ENCODE measurements around the gene CTAGE9.
"Not testable (repeated sequence)": the region's sequence is repeated elsewhere in the genome, so short reads cannot be mapped to it uniquely, and the experiment has no call there.

DNA sequence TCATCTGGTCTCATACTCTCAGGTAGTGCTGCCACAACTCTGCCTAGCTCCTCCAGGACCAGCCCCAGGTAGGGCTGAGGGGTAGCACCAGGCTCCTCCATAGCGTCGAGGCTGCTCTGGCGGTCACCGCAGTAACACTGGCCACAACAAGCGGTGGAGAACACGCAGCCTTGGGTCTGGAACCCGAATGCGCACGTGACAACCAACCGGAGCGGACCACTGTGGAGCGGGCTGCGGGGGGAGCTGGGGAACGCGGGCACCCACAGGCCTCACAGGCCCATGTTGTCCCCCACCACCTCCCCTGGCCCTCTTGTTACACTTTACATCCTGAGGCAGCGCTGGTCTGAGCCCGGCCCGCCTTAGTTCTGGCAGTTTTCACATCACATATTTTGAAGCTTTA, at the start of gene CTAGE9:
- not testable (repeated sequence) for TF ChIP-seq BHLHE40 (IDR thresholded peaks at IDR 0.05; ENCODE audit: borderline replicate concordance); TARDBP (IDR thresholded peaks at IDR 0.05); SUZ12 (IDR thresholded peaks at IDR 0.05); L3MBTL2 (conservative IDR thresholded peaks at IDR 0.05); SP1 (IDR thresholded peaks at IDR 0.05); CTBP1 (IDR thresholded peaks at IDR 0.05; ENCODE audit: borderline replicate concordance); NFRKB (IDR thresholded peaks at IDR 0.05); FOXM1 (IDR thresholded peaks at IDR 0.05; ENCODE audit: borderline replicate concordance); ARNT (IDR thresholded peaks at IDR 0.05); FOXK2 (IDR thresholded peaks at IDR 0.05); ELF4 (IDR thresholded peaks at IDR 0.05)
- TF ChIP-seq, protein P1, sequence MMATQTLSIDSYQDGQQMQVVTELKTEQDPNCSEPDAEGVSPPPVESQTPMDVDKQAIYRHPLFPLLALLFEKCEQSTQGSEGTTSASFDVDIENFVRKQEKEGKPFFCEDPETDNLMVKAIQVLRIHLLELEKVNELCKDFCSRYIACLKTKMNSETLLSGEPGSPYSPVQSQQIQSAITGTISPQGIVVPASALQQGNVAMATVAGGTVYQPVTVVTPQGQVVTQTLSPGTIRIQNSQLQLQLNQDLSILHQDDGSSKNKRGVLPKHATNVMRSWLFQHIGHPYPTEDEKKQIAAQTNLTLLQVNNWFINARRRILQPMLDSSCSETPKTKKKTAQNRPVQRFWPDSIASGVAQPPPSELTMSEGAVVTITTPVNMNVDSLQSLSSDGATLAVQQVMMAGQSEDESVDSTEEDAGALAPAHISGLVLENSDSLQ (IDR thresholded peaks at IDR 0.05): not testable (repeated sequence)
